ENCODE data around the gene MYH14. TPM values are rescaled to one million over a fixed set of nuclear protein-coding genes. Genes with fewer than 3 reads are reported as not detected.
"Not testable (repeated sequence)": the region's sequence is repeated elsewhere in the genome, so short reads cannot be mapped to it uniquely, and the experiment has no call there.

MYH14 gene
- total RNA-seq, 1 donor from 2014 or later, result 23.8 TPM

GRCh38 chr19:50329146-50329925 lies 125.9 kb downstream of the MYH14 start, which contains the start of gene KCNC3:
TSS of gene KCNC3 (minus strand) at chr19:50329377. CDS start at chr19:50329082, 295 bp downstream.
- peak within 1 kb of the TSS; percentile 70 for H3K4me3 ChIP-seq (ENCODE audit: low read depth, low read length)
- TF ChIP-seq CTCF (conservative IDR thresholded peaks at IDR 0.05; ENCODE audit: low read depth, low read length), result no peak
- peak; percentile 93 for DNase-seq (ENCODE audit: low read depth)

GRCh38 chr19:50329926-50330294 lies 126.5 kb downstream of the MYH14 start:
- DNase-seq (ENCODE audit: low read depth), result not testable (repeated sequence)
- peak overlapping the region; percentile 70 for H3K4me3 ChIP-seq (ENCODE audit: low read depth, low read length)

GRCh38 chr19:50330365-50331078 lies 127.1 kb downstream of the MYH14 start:
- peak overlapping the region; percentile 70 for H3K4me3 ChIP-seq (ENCODE audit: low read depth, low read length)
- DNase-seq (ENCODE audit: low read depth), result no peak

GRCh38 chr19:50331221-50331993 lies 128.0 kb downstream of the MYH14 start:
- no peak for DNase-seq (ENCODE audit: low read depth)
- H3K4me3 ChIP-seq (ENCODE audit: low read depth, low read length), result peak overlapping the region; percentile 70
- no peak for TF ChIP-seq CTCF (conservative IDR thresholded peaks at IDR 0.05; ENCODE audit: low read depth, low read length)

More at GRCh38 chr19:50330365-50331078, 127.1 kb downstream of the MYH14 start:
- no peak for TF ChIP-seq CTCF (conservative IDR thresholded peaks at IDR 0.05; ENCODE audit: low read depth, low read length)

GRCh38 chr19:50331994-50332243 lies 128.5 kb downstream of the MYH14 start:
- DNase-seq (ENCODE audit: low read depth), result no peak
- H3K4me3 ChIP-seq (ENCODE audit: low read depth, low read length), result peak overlapping the region; percentile 70
- no peak for TF ChIP-seq CTCF (conservative IDR thresholded peaks at IDR 0.05; ENCODE audit: low read depth, low read length)

- no peak for TF ChIP-seq CTCF (conservative IDR thresholded peaks at IDR 0.05; ENCODE audit: low read depth, low read length)
- no peak for DNase-seq (ENCODE audit: low read depth)
- peak overlapping the region; percentile 70 for H3K4me3 ChIP-seq (ENCODE audit: low read depth, low read length)
Observed at GRCh38 chr19:50332244-50333038, 129.0 kb downstream of the MYH14 start.

All from epithelial cell of proximal tubule (primary cell).